Keratinocyte (primary cell): ENCODE results near the gene SYNJ1.

Source experiments
- EZH2 ChIP-seq: IDR thresholded peaks from one replicate; pipeline ENCODE4 v1.6.1; 2012; ENCODE audit warnings: inconsistent platforms, mild to moderate bottlenecking, low read length, moderate library complexity
- TF ChIP-seq, protein P1 (sequence below), 3 experiments: IDR thresholded peaks in 1 of 3; conservative IDR thresholded peaks in 1 of 3; optimal IDR thresholded peaks in 1 of 3; 2 replicates in 2 of 3; 3 replicates in 1 of 3; pipeline versions ENCODE3 to v1.5.1; 2011; ENCODE audit warnings: low read length in 3 of 3, mild to moderate bottlenecking in 3 of 3, moderate library complexity in 2 of 3, control low read depth in 1 of 3, inconsistent platforms in 1 of 3; ENCODE audit not compliant: insufficient read depth in 2 of 3; ENCODE audit errors: extremely low read depth in 1 of 3

DNA sequence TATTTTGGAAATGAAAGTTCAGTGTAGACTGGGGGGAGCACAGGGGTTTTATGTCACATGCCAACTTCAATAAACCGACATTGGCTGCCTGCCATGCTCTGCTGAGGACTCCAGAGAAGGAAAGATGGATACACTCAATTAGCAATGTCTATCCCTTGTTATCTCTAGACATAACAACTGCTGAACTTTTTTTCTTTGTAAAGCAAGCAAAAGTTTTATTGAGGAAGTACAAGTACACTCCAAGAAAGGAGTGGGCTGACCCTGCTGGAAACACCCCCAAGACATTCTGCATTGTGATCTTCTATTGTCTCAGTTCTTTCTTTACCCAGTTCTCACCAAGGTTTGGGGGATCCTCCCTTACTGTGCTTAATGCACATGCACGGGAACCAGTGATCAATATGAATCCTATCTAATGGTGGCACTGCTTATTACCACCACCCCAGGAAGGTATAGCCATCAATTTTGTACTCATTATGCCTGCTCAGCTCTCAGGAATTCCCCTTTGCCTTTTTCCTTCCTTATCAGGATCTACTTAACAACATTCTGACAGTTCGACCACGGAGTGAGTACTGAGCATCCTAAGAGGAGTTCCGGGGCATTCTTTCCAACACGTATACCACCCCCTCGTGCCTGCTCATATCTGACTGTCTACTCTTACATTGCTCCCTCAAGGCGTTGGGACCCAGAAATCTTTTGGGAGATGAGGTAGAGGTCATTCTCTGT lies 28.7 kb downstream of the SYNJ1 start:
- no peak for TF ChIP-seq EZH2
- TF ChIP-seq, protein P1, sequence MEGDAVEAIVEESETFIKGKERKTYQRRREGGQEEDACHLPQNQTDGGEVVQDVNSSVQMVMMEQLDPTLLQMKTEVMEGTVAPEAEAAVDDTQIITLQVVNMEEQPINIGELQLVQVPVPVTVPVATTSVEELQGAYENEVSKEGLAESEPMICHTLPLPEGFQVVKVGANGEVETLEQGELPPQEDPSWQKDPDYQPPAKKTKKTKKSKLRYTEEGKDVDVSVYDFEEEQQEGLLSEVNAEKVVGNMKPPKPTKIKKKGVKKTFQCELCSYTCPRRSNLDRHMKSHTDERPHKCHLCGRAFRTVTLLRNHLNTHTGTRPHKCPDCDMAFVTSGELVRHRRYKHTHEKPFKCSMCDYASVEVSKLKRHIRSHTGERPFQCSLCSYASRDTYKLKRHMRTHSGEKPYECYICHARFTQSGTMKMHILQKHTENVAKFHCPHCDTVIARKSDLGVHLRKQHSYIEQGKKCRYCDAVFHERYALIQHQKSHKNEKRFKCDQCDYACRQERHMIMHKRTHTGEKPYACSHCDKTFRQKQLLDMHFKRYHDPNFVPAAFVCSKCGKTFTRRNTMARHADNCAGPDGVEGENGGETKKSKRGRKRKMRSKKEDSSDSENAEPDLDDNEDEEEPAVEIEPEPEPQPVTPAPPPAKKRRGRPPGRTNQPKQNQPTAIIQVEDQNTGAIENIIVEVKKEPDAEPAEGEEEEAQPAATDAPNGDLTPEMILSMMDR (optimal IDR thresholded peaks at IDR 0.05 in 1 of 3, IDR thresholded peaks at IDR 0.05 in 1 of 3, conservative IDR thresholded peaks at IDR 0.05 in 1 of 3; ENCODE audit: extremely low read depth in 1 of 3, insufficient read depth in 2 of 3, low read length in 3 of 3) = no peak
